Measurements from ENCODE around the gene ENHO. TPM values are rescaled to one million over a fixed set of nuclear protein-coding genes. Genes with fewer than 3 reads are reported as not detected.

The ENHO gene
- total and polyA plus RNA-seq, 2 experiments from 2014 or later = not detected

- no peaks in the 10 kb centered on the region for H3K79me2 ChIP-seq (ENCODE audit: insufficient read depth)
- no peak for DNase-seq
- in situ Hi-C loops (cut with MboI) = no loop called here
Observed at GRCh38 chr9:34479431-34479866, 43.3 kb downstream of the ENHO start.

DNA sequence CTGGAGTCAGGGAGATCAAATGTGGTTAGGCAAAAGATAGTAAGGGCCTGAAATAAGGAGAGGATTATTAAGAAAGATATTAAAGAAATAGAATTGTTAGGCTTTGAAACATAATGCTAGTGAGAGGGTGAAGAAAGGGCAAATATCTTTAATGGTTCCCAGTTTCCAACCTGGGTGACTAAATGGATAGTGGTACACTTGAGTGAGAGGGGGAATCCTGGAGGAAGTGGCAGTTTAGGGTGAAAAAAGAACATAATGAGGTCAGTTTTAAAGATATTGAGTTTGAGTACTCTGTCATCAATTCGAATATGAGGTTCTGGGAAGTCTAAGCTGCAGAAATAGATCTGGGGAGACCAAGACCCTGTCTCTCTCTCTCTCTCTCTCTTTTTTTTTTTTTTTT is 45.2 kb downstream of the ENHO start:
- no peak overlapping the region for H2AFZ ChIP-seq

More at GRCh38 chr9:34479431-34479866, 43.3 kb downstream of the ENHO start:
- Histone ChIP-seq H3F3A (ENCODE audit: insufficient read depth) (no peaks in the 10 kb centered on the region), H3K4me1 (ENCODE audit: insufficient read depth) (no peaks in the 10 kb centered on the region), H3K9me2 (ENCODE audit: insufficient read depth) (no peaks in the 10 kb centered on the region), H3K27me3 (replicated peaks; ENCODE audit: insufficient read depth) (peaks cover 18% of the 10 kb centered on the region), H3K36me3 (ENCODE audit: low read depth) (no peaks in the 10 kb centered on the region), H3K4me2 (ENCODE audit: unreplicated experiment) (no peak overlapping the region), H3K4me3 (no peak overlapping the region), H3K9me3 (ENCODE audit: low read depth) (no peaks in the 10 kb centered on the region), H2AFZ (no peak overlapping the region), H4K20me1 (ENCODE audit: insufficient read depth) (no peaks in the 10 kb centered on the region), H3K27ac (no peak overlapping the region), H3K9ac (no peak overlapping the region)
- TF ChIP-seq EZH2 (IDR thresholded peaks at IDR 0.05; ENCODE audit: insufficient read depth, poor library complexity, severe bottlenecking) (no peak), EZH2phosphoT487 (IDR thresholded peaks at IDR 0.05; ENCODE audit: insufficient read depth, low read depth) (no peak)
- WGBS, 2 experiments (ENCODE audit: low coverage in 1 of 2, low lambda C conversion rate in 2 of 2, missing lambda C conversion rate in 2 of 2) = 25% methylated on average over 5 of the region's 5 CpGs

GRCh38 chr9:34475097-34475496 is 47.7 kb downstream of the ENHO start:
- TF ChIP-seq EZH2phosphoT487 (IDR thresholded peaks at IDR 0.05; ENCODE audit: insufficient read depth, low read depth) = no peak
- TF ChIP-seq EZH2 (IDR thresholded peaks at IDR 0.05; ENCODE audit: insufficient read depth, poor library complexity, severe bottlenecking) = no peak
- WGBS, 2 experiments (ENCODE audit: low coverage in 1 of 2, low lambda C conversion rate in 2 of 2, missing lambda C conversion rate in 2 of 2) = 51 to 61% methylated on average over 3 of the region's 3 CpGs
- no peak overlapping the region for H2AFZ ChIP-seq
- no peaks in the 10 kb centered on the region for H3K79me2 ChIP-seq (ENCODE audit: insufficient read depth)
- H3K9me3 ChIP-seq (ENCODE audit: low read depth) = no peaks in the 10 kb centered on the region
- no peak for DNase-seq
- H3K4me2 ChIP-seq (ENCODE audit: unreplicated experiment) = no peak overlapping the region
- no peaks in the 10 kb centered on the region for H4K20me1 ChIP-seq (ENCODE audit: insufficient read depth)
- H3K27me3 ChIP-seq (replicated peaks; ENCODE audit: insufficient read depth) = peaks cover 23% of the 10 kb centered on the region
- no peaks in the 10 kb centered on the region for H3K36me3 ChIP-seq (ENCODE audit: low read depth)
- no peak overlapping the region for H3K4me3 ChIP-seq
- no peaks in the 10 kb centered on the region for H3K4me1 ChIP-seq (ENCODE audit: insufficient read depth)
- H3F3A ChIP-seq (ENCODE audit: insufficient read depth) = no peaks in the 10 kb centered on the region
- H3K9me2 ChIP-seq (ENCODE audit: insufficient read depth) = no peaks in the 10 kb centered on the region
- in situ Hi-C loops (cut with MboI) = no loop called here
- H3K9ac ChIP-seq = no peak overlapping the region
- no peak overlapping the region for H3K27ac ChIP-seq

More for the DNA sequence above, 45.2 kb downstream of the ENHO start:
- no peak overlapping the region for H3K9ac ChIP-seq
- H3K27ac ChIP-seq = no peak overlapping the region
- 17 to 28% methylated on average over 1 of the region's 1 CpG for whole genome bisulfite sequencing, 2 experiments (ENCODE audit: low coverage in 1 of 2, low lambda C conversion rate in 2 of 2, missing lambda C conversion rate in 2 of 2)
- no peak overlapping the region for H3K4me3 ChIP-seq
- TF ChIP-seq EZH2 (IDR thresholded peaks at IDR 0.05; ENCODE audit: insufficient read depth, poor library complexity, severe bottlenecking) (no peak), EZH2phosphoT487 (IDR thresholded peaks at IDR 0.05; ENCODE audit: insufficient read depth, low read depth) (no peak)
- no peaks in the 10 kb centered on the region for H3K79me2 ChIP-seq (ENCODE audit: insufficient read depth)
- H3K9me2 ChIP-seq (ENCODE audit: insufficient read depth) = no peaks in the 10 kb centered on the region
- no peaks in the 10 kb centered on the region for H3K4me1 ChIP-seq (ENCODE audit: insufficient read depth)
- no peak for DNase-seq
- no peak overlapping the region for H3K4me2 ChIP-seq (ENCODE audit: unreplicated experiment)
- in situ Hi-C loops (cut with MboI) = no loop called here
- H4K20me1 ChIP-seq (ENCODE audit: insufficient read depth) = no peaks in the 10 kb centered on the region
- H3K27me3 ChIP-seq (replicated peaks; ENCODE audit: insufficient read depth) = peaks cover 15% of the 10 kb centered on the region
- H3K9me3 ChIP-seq (ENCODE audit: low read depth) = no peaks in the 10 kb centered on the region
- H3F3A ChIP-seq (ENCODE audit: insufficient read depth) = no peaks in the 10 kb centered on the region
- H3K36me3 ChIP-seq (ENCODE audit: low read depth) = no peaks in the 10 kb centered on the region

Small RNA genes lying within 50 kb of the gene (small RNA-seq; reads per million reads assigned to genes)
- gene RN7SKP24 (ENCODE audit: low read depth, low replicate concordance) = not detected

Other genes with a start within 250 kb of the ENHO start
- gene KIF24, start 193.7 kb downstream of the ENHO start, total RNA-seq (2014; rRNA removed; shearing (Covaris generic)) = 1.1 and 1.6 TPM in 2 replicates
- 0.95 and 0.99 TPM in 2 replicates for gene KIF24, start 193.7 kb downstream of the ENHO start, polyA plus RNA-seq (2016; fragmentation: Nextera tagmentation; extraction: Ambion mirVana)
- 7.6 and 12.5 TPM in 2 replicates for gene NUDT2, start 193.4 kb downstream of the ENHO start, total RNA-seq (2014; rRNA removed; shearing (Covaris generic))
- 14.3 and 17.6 TPM in 2 replicates for gene NUDT2, start 193.4 kb downstream of the ENHO start, polyA plus RNA-seq (2016; fragmentation: Nextera tagmentation; extraction: Ambion mirVana)
- 0.13 and 1.1 TPM in 2 replicates for gene MYORG, start 146.1 kb downstream of the ENHO start, total RNA-seq (2014; rRNA removed; shearing (Covaris generic))
- 0.72 and 0.73 TPM in 2 replicates for gene MYORG, start 146.1 kb downstream of the ENHO start, polyA plus RNA-seq (2016; fragmentation: Nextera tagmentation; extraction: Ambion mirVana)
- gene FAM219A, start 64.4 kb downstream of the ENHO start, total RNA-seq (2014; rRNA removed; shearing (Covaris generic)) = 9.1 and 12.3 TPM in 2 replicates
- gene FAM219A, start 64.4 kb downstream of the ENHO start, polyA plus RNA-seq (2016; fragmentation: Nextera tagmentation; extraction: Ambion mirVana) = 7.6 and 7.8 TPM in 2 replicates
- not detected in 2 replicates for gene DNAI1, start 64.2 kb downstream of the ENHO start, total RNA-seq (2014; rRNA removed; shearing (Covaris generic))
- gene DNAI1, start 64.2 kb downstream of the ENHO start, polyA plus RNA-seq (2016; fragmentation: Nextera tagmentation; extraction: Ambion mirVana) = not detected in 2 replicates
- not detected in 2 replicates for gene CNTFR, start 66.7 kb upstream of the ENHO start, total RNA-seq (2014; rRNA removed; shearing (Covaris generic))
- not detected in 2 replicates for gene CNTFR, start 66.7 kb upstream of the ENHO start, polyA plus RNA-seq (2016; fragmentation: Nextera tagmentation; extraction: Ambion mirVana)
- gene RPP25L, start 89.1 kb upstream of the ENHO start, total RNA-seq (2014; rRNA removed; shearing (Covaris generic)) = 16.9 and 28.7 TPM in 2 replicates
- 21.0 and 25.0 TPM in 2 replicates for gene RPP25L, start 89.1 kb upstream of the ENHO start, polyA plus RNA-seq (2016; fragmentation: Nextera tagmentation; extraction: Ambion mirVana)
- 77.1 and 130 TPM in 2 replicates for gene DCTN3, start 97.5 kb upstream of the ENHO start, total RNA-seq (2014; rRNA removed; shearing (Covaris generic))
- gene DCTN3, start 97.5 kb upstream of the ENHO start, polyA plus RNA-seq (2016; fragmentation: Nextera tagmentation; extraction: Ambion mirVana) = 148 and 161 TPM in 2 replicates
- 0.11 and 0.38 TPM in 2 replicates for gene ARID3C, start 106.1 kb upstream of the ENHO start, total RNA-seq (2014; rRNA removed; shearing (Covaris generic))
- not detected in 2 replicates for gene ARID3C, start 106.1 kb upstream of the ENHO start, polyA plus RNA-seq (2016; fragmentation: Nextera tagmentation; extraction: Ambion mirVana)
- gene SIGMAR1, start 114.8 kb upstream of the ENHO start, total RNA-seq (2014; rRNA removed; shearing (Covaris generic)) = 138 and 148 TPM in 2 replicates
- gene SIGMAR1, start 114.8 kb upstream of the ENHO start, polyA plus RNA-seq (2016; fragmentation: Nextera tagmentation; extraction: Ambion mirVana) = 142 and 147 TPM in 2 replicates
- 22.4 and 25.5 TPM in 2 replicates for gene GALT, start 123.7 kb upstream of the ENHO start, total RNA-seq (2014; rRNA removed; shearing (Covaris generic))
- 28.5 and 29.1 TPM in 2 replicates for gene GALT, start 123.7 kb upstream of the ENHO start, polyA plus RNA-seq (2016; fragmentation: Nextera tagmentation; extraction: Ambion mirVana)
- gene IL11RA, start 129.2 kb upstream of the ENHO start, total RNA-seq (2014; rRNA removed; shearing (Covaris generic)) = 50.7 and 52.3 TPM in 2 replicates
- gene IL11RA, start 129.2 kb upstream of the ENHO start, polyA plus RNA-seq (2016; fragmentation: Nextera tagmentation; extraction: Ambion mirVana) = 44.0 and 44.1 TPM in 2 replicates
- gene CCL27, start 139.7 kb upstream of the ENHO start, total RNA-seq (2014; rRNA removed; shearing (Covaris generic)) = not detected in 2 replicates
- gene CCL27, start 139.7 kb upstream of the ENHO start, polyA plus RNA-seq (2016; fragmentation: Nextera tagmentation; extraction: Ambion mirVana) = 0.48 and 0.50 TPM in 2 replicates
- gene CCL19, start 168.3 kb upstream of the ENHO start, total RNA-seq (2014; rRNA removed; shearing (Covaris generic)) = not detected in 2 replicates
- gene CCL19, start 168.3 kb upstream of the ENHO start, polyA plus RNA-seq (2016; fragmentation: Nextera tagmentation; extraction: Ambion mirVana) = not detected in 2 replicates
- not detected in 2 replicates for gene CCL21, start 187.1 kb upstream of the ENHO start, total RNA-seq (2014; rRNA removed; shearing (Covaris generic))
- gene CCL21, start 187.1 kb upstream of the ENHO start, polyA plus RNA-seq (2016; fragmentation: Nextera tagmentation; extraction: Ambion mirVana) = not detected in 2 replicates

Measured in GM23248 (cell line).